HG03159 (cell line): ENCODE results near the gene ARFGAP3.

Experiments used
- ATAC-seq: cut with Tn5 transposase; IDR thresholded peaks from one replicate; pipeline ENCODE4 v1.9.1; 2021; ENCODE audit warnings: mild to moderate bottlenecking, moderate library complexity; ENCODE audit not compliant: unreplicated experiment

Gene ARFGAP3

DNA sequence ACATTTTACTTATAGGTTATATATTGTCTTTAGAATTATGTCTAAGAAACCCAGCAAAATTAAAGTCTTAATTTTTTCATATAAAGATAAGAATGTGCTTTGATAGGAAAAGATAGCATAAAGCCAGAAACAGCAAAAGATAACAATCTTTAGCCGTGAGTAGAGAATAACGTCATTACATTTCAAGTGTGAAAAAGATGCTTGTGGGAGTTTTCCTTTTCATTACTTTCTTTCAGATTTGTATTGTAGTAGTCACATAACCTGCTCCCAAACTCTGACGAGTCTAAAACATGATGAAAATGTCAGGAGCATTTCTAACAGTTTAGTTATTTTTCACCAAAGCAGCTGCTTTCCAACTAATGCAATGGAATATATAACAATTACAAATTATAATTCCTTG is 31.3 kb downstream of the ARFGAP3 start:
- ATAC-seq: no peak

DNA sequence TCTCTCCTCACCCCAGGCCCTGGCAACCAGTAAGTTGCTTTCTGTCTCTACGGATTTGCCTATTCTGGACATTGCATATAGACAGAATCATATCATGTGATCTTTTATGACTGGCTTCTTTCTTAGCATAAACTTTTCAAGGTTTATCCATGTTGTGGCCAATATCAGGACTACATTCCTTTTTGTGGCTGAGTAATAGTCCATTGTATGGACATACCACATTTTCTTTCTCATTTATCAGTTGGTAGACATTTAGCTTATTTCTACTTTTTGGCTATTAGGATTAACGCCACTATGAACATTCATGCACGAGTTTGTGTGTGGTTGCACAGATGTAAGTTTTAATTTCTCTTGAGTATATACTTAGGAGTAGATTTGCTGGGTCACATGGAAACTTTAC is 35.7 kb downstream of the ARFGAP3 start:
- ATAC-seq: no peak

DNA sequence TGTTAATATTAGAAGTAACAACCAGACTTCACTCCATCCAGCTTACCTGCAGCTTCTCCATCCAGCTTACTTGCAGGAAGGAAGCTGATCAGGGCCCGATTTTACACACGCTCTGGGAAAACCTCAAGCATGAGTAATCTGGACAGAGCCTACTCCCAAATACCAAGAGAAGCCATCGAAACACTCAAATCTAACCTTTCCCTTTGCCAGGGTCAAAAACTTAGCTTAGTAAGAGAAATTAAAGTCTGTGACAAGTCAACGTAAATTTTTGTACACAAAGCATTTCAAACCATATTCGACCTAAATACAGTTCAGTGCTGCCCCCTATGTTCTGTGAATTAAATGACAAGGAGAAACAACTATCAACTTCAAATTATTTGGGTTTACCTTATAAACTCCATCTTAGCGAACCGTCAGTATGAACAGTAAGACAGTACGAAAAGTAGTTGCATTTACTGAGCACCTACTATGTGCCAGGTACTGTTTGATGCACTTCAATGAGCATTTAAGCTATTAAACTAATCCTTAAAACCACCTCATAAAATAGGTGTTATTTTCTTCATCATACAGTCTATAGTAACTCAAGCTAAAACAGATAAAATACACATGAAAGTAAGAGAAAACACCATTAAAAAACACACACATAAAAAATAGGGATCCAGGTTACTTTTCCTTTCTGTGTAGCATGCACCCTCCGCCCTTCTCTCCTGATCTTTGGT is 36.9 kb downstream of the ARFGAP3 start:
- no peak for ATAC-seq

DNA sequence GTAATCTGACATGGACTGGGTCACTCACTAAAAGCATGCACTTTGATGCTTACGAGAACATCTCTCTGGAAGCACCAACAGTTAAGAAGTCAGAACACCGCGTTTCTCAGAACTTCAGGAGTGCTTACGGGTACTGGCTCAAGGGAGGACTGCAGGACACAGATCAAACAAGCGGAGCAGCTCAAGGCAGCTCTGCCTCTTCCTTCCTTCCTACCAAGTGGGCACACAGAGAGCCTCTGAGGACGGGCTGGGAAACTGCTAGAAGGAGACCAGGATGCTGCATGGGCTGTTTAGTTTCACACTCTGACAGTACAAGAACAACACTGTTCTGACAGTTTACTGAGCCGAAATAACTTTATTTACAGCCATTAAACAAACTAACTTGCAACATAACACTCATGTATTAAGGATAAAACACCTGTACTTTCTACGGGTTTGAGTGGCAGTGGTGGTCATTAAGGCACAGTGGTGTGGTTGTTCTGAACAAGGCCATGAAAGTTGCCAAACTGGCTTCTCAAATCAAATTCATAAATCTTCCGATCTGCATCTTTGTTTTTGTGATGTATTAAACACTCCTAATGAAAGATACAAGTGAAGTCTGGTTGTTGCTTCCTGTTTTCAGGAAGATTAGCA is 37.5 kb downstream of the ARFGAP3 start:
- ATAC-seq: no peak

DNA sequence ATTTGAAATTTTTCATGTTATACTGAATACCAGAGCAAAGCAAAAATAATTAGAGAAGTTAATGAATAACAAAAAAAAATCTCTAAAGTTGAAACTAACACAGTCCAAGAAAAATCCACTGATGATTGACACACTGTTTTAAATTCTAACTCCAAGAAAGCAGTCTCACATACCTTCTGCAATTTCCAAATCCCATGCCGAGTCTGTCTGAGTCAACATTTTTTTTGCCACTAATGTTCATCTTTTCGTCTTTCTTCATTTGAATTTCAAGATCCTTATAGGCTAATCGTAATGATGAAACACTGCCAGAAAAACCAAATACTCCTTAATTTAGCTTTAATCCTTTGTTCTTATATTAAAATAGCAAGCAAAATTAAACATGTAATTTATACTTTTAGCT is 39.5 kb downstream of the ARFGAP3 start:
- no peak for ATAC-seq

DNA sequence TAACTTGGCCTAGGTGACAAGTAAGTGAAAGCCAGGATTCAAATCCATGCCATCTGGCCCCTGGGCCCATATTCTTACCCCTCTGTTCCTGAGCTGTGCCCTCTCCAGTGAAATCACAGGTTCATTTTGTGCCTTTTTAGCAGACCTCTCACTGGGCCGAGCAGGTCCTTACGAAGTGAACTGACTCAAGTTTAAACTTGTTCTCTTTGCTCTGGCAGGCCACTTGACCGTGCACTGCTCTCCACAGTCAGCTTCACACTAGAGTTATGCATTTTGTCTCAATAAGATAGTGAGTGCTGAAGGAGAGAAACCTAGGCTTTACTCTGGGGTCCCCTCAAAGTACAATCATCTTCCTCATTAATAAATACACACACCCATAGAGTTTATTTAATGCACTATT is 40.7 kb downstream of the ARFGAP3 start:
- no peak for ATAC-seq

DNA sequence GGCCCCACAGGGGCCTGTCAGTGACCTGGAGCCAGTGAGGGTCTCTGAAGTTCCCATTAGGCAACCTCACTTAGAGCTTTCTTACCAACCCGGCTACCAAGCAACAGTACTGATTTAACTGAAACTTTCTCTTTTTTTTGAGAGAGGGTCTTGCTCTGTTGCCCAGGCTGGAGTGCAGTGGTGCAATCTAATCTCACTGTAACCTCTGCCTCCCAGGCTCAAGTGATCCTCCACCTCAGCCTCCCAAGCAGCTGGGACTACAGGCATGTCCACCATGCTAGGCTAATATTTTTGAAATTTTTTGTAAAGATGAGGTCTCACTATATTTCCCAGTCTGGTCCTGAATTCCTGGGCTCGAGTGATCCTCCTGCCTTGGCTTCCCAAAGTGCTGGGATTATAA is 42.5 kb downstream of the ARFGAP3 start:
- ATAC-seq: no peak

DNA sequence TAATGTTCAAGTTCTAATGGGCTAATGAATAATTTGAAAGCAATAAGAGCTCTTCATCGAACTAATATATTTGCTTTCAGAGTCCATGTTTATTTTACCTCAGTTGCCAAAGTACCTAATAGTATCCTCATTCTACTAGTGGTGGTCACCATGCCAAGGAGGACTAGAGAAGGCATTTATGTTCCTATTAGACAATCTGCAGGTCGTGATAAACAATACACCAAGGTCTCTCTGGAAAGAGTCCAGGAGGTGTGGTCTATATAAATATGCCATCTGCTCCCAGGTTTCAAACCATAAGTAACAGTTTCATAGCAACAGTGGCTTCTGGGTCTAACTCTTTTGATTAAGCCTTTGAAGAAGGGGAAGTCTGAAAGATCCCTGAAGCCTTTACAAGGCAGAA is 42.9 kb downstream of the ARFGAP3 start:
- ATAC-seq: no peak

DNA sequence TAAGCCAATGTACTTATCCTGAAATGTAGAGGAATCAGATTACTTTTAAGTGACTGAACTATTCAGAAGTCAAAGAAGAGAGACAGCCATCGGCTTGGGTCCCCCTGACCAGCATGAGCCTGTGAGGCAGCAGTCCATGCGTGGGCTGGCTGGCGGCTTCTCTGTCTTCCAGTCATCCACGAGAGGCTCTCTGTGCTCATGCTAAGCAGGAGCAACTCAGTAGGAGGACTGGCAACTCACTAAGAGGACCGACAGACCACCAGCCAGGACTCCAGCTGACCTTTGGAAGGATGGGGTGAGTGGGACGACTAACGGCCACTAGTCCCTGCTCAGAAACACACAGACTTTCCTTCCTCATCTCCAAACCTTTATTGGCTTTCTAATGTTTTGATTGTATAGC is 43.6 kb downstream of the ARFGAP3 start:
- no peak for ATAC-seq

DNA sequence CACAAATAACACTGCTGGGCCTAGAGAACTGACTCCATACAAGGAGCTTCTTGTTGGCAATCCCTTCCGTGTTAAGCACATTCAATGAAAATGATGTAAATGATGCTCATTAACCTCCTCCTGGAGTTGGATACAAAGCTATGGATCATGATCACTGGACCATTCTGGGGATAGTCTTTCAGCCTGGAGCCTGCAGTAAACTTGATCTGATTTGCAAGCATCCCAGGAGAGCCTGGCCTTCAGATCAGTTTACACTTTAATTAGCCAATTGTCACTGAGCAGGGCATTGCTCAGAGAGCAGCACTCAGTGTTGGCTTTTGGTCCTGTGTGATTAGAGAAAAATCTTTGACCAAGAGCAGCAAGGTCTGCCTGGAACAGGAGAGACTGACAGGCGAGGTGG is 45.6 kb downstream of the ARFGAP3 start:
- ATAC-seq: no peak

DNA sequence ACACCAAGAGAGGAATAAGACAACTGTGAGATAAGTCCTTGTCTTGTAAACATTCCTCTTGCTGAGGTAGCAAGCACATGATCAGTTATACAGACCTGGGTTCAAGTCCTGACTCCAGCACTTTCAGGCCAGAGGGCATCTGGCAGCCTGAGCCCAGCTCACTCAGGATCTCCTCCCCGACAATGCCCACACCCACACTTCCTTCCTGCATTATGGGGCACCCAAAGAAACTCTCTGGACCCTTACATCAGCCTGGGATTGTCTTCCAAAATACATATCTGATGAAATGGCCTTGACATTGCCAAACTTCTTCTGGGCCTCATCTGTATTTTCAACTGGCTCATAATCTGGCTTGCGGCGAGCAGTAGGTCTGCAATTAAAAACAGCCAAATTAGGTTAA is 48.6 kb downstream of the ARFGAP3 start:
- no peak for ATAC-seq

DNA sequence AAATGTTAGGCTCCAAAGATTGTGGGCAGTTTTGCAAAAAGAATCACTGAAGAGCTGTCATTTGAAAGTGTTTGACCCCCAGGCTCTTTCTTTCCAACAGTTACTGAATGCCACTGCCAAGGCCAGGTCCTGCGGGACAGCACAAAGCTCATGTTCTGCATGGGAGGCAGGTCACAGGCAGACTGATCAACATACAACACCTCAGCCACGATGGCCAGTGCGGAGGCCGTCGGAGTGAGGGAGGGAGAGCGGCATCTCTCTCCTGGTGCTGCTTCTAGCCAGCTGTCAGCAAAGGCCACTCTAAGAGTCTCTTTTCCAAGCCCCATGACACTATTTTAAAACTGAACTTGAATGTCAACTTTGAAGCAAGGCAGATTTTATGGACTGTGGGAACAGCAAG is 49.9 kb downstream of the ARFGAP3 start:
- no peak for ATAC-seq

DNA sequence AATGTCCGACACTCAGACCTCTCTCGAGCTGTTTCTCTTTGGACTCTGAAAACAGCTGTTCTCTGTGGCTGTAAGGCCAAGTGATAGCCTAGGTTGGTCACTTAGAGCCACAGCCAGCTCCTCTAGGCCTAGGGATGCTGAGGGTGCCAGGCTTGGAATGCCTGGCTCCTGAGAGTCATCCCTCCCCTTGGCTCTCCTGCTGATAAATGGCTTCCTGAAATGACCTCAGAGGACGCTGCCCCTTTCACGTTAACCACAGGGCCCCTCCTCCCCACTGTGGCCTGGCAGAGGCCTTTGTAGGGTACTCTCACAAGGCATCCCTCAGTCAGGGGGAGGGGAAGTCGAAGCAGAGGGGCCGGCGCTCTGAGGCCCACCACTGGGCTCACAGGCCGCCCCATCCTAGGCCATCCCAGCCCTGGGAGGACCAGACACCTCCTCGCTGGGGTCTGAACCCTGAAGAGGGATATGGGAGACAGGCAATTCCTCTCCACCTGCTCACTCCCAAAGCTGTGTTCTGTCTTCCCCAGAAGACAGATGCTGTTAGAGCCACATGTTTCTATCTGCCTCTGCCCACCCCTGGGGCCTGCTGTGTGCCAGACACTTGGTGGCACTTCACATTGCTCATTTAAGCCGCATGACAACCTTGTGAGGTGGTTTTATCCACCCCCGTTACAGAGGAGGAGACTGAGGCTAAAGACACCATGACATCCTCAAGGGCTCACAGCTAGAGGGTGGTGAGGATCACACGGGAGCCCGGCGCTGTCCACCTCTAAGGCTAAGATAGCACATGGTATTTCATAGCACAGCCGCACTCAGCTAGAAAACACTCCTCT is 50.9 kb downstream of the ARFGAP3 start:
- no peak for ATAC-seq

DNA sequence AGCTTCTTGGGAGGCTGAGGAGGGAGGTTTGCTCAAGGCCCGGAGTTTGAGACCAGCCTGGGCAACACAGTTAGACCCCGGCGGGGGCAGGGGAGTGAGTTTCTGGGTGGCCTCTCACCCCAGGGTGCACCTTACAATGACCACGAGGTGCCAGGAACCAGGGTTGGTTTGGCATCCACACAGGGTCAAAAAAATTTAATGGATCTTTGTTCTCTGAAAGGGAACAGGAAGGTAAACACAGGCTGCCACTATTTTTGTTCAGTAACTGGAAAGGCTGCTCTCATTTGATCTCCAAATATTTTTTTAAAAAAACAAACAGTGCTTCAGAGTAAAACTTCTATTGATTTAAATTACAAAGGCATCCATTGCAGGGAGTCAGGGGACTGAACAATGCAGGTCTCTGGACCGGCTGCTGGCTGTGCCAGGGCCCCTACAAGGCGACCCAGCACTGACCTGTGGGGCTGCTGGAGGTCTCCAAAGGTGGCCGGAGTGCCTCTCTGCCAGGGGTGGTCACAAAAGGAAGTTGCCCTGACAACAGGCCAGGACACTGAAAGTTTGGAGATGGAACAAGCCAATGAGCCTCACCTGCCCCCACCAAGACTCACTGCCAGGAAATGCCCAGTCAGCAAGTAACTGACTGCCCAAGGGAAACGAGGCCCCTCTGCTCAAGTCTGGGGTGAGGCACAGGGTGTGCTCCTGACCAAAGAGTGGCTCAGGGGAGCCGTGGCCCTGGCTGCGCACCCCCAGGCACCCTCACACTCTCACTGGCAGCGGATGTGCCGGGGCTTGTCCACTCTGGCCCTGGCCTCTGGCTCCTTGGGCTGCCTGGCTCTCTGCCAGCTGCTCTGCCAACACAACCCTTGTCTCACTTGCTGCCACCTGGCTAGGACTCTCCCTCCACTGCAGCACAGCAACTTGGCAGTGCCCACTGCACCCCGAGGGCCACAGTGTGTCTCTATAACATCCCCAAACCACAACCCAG is 51.8 kb downstream of the ARFGAP3 start:
- ATAC-seq: no peak

DNA sequence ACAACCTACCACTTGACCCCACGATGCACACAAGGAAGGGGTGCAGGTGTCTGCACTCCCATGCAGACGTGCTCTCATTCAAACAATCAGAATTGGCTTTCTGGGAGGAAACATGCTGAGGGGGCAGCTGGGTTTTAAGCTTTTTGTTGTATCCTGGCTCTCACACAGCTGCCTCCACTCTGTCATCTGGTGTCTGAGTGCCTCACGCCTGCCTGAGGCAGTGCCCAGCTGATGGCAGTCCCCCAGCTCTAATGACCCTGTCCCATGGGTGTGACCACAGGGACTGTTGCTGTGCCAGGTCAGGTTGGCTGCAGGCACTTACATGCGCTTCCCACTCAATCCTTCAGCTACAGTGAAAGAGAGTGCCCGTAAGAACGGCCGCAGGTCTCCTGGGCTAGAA is 53.7 kb downstream of the ARFGAP3 start:
- no peak for ATAC-seq

DNA sequence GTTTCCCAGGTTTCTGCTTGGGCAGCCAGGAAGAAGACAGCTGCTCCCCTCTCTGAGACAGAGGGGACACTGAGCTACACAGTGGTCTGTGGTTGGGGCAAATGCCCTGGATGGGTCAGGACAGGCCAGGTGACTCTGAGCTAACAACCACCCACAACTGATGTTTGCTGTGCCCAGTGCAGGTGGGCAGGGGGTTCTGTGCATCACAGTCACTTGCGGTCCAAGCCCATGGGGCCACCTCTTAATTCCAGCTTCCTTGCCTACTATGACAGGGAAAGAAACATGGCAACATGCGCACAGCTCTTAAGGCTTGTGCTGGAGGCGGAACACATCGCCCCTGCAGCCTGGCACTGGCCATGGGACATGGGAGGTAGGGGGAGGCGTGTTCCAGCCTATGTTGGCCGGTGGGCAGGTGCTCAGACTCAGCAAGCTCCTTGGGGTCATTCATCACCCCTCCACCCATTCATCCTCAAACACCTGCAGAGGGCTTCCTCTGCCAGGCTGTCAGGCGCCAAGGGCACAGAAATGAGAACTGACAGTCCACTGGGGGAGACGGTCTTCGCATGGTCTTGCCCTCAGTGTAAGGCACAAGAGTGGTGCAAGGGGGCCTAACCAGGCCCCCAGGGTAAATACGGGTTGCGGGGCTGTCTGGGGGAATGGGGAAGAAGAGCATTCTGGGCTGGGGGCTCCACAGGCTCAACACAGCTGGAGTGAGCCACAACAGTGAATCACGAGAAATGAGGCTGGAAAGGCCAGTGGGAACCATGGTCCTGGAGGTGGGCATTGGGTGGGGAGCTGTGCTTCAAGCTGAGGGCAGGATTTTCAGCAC is 55.6 kb downstream of the ARFGAP3 start:
- no peak for ATAC-seq

DNA sequence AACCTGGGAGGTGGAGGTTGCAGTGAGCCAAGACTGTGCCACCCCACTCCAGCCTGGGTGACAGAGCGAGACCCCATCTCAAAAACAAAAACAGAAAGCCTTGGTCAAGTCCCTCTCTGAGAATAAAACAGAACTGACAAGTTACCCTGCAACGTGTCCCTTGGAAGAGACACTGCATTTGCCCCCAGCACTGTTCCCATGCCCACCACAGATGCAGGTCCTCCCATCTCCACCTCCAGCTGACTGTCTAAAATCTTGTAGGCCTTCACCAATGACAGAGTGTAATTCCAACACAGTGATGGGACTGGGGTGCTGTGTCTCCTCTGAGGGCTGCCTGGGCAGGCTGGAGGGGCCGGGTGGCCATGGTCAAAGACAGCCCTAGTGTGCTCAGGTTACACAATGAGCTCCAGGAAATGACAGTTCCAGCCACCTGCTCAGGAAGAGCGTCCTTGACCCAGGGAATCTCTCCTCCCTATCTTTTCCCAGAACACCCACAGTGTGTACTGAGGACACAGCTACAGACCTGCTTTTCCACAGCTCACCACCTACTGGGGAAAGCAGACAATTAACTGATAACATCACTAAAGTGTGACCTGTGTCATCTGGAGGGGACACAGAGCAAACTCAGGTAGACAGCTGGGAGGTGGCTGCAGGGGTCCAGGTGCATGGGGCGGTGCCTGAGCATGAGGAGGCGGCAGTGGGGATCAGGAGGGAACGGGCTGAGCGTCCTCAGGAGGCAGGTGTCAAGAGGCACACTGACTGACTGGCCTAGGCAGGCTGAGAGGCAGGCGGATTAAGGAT is 56.4 kb downstream of the ARFGAP3 start:
- no peak for ATAC-seq

DNA sequence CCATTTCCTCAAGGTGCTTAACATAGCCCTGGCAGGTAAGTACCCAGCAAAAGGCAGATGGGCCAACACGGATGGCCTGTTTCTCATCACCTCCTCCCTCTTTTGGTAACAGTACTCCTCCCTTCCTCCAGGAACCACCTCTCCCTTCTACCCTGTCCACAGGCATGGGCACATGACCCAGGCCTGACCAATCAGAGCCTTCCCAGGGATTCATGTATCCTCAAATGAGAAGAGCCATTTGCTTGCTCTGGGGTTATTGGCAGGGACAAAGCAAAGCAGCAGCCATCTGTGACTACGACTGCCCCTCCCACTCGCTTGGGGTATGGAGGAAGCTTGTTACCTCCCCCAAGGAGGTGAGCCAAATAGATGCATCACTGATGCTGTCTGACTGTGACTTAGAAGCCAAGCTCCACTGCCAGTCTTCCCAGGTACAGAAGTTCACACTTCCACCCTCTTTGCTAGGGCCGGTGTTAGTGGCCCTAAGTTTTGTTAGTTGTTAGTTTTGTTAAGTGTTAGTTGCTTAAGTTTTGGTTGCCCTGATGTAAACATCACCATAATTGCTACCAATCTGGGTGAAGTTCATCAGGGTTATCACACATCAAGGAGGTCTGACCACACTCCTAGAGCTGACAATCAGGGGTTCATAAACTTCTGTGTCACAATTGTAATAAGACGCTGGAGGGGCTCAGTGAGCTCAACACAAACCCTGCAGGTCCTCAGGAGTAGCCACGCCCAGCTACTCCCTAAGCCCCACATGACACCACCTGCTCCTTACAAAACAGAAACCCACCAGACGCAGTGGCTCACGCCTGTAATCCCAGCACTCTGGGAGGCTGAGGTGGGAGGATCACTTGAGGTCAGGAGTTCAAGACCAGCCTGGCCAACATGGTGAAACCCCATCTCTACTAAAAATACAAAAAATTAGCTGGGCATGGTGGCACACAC is 57.3 kb downstream of the ARFGAP3 start:
- no peak for ATAC-seq
